ENCODE measurements around the gene RFTN2. TPM values are rescaled to one million over a fixed set of nuclear protein-coding genes. Genes with fewer than 3 reads are reported as not detected.

RFTN2 gene
- total and polyA plus RNA-seq, 9 of the 15 experiments (the other 6 are each of a cell fraction or from before 2014, with no cell fraction given) = 0.01 to 0.11 (median 0.04) TPM; not detected in 6

DNA sequence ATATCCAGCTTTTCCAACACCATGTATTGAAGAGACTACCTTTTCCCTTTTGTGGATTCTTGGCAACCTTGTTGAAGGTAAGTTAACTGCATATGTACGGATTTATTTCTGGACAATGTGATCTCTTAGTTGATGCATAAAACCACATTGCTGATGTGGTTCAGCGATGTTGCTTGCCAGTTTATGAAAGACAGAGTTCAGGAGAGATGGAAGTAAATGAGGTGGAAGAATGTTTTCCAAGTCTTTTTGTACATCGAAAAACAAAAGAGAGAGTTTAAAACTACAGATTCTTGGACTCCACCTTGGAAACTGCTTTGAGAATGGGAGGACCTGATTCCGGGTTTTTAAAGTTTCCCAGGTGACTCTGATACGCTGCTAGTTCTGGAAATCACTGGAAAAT lies 115.7 kb downstream of the RFTN2 start (continued):
- no peak for TF ChIP-seq ASH1L (IDR thresholded peaks at IDR 0.05; ENCODE audit: borderline replicate concordance, low read depth, partially characterized antibody)
- TF ChIP-seq, protein P1, sequence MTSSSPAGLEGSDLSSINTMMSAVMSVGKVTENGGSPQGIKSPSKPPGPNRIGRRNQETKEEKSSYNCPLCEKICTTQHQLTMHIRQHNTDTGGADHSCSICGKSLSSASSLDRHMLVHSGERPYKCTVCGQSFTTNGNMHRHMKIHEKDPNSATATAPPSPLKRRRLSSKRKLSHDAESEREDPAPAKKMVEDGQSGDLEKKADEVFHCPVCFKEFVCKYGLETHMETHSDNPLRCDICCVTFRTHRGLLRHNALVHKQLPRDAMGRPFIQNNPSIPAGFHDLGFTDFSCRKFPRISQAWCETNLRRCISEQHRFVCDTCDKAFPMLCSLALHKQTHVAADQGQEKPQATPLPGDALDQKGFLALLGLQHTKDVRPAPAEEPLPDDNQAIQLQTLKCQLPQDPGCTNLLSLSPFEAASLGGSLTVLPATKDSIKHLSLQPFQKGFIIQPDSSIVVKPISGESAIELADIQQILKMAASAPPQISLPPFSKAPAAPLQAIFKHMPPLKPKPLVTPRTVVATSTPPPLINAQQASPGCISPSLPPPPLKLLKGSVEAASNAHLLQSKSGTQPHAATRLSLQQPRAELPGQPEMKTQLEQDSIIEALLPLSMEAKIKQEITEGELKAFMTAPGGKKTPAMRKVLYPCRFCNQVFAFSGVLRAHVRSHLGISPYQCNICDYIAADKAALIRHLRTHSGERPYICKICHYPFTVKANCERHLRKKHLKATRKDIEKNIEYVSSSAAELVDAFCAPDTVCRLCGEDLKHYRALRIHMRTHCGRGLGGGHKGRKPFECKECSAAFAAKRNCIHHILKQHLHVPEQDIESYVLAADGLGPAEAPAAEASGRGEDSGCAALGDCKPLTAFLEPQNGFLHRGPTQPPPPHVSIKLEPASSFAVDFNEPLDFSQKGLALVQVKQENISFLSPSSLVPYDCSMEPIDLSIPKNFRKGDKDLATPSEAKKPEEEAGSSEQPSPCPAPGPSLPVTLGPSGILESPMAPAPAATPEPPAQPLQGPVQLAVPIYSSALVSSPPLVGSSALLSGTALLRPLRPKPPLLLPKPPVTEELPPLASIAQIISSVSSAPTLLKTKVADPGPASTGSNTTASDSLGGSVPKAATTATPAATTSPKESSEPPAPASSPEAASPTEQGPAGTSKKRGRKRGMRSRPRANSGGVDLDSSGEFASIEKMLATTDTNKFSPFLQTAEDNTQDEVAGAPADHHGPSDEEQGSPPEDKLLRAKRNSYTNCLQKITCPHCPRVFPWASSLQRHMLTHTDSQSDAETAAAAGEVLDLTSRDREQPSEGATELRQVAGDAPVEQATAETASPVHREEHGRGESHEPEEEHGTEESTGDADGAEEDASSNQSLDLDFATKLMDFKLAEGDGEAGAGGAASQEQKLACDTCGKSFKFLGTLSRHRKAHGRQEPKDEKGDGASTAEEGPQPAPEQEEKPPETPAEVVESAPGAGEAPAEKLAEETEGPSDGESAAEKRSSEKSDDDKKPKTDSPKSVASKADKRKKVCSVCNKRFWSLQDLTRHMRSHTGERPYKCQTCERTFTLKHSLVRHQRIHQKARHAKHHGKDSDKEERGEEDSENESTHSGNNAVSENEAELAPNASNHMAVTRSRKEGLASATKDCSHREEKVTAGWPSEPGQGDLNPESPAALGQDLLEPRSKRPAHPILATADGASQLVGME (CRISPR knock-in tag; IDR thresholded peaks at IDR 0.05) = no peak
- TF ChIP-seq TCFL5 (CRISPR knock-in tag; conservative IDR thresholded peaks at IDR 0.05) = no peak
- no peak for TF ChIP-seq ZNF431 (CRISPR knock-in tag; IDR thresholded peaks at IDR 0.05)
- TF ChIP-seq TBP (optimal IDR thresholded peaks at IDR 0.05; ENCODE audit: low read depth, low read length) = no peak
- TF ChIP-seq, protein P2, sequence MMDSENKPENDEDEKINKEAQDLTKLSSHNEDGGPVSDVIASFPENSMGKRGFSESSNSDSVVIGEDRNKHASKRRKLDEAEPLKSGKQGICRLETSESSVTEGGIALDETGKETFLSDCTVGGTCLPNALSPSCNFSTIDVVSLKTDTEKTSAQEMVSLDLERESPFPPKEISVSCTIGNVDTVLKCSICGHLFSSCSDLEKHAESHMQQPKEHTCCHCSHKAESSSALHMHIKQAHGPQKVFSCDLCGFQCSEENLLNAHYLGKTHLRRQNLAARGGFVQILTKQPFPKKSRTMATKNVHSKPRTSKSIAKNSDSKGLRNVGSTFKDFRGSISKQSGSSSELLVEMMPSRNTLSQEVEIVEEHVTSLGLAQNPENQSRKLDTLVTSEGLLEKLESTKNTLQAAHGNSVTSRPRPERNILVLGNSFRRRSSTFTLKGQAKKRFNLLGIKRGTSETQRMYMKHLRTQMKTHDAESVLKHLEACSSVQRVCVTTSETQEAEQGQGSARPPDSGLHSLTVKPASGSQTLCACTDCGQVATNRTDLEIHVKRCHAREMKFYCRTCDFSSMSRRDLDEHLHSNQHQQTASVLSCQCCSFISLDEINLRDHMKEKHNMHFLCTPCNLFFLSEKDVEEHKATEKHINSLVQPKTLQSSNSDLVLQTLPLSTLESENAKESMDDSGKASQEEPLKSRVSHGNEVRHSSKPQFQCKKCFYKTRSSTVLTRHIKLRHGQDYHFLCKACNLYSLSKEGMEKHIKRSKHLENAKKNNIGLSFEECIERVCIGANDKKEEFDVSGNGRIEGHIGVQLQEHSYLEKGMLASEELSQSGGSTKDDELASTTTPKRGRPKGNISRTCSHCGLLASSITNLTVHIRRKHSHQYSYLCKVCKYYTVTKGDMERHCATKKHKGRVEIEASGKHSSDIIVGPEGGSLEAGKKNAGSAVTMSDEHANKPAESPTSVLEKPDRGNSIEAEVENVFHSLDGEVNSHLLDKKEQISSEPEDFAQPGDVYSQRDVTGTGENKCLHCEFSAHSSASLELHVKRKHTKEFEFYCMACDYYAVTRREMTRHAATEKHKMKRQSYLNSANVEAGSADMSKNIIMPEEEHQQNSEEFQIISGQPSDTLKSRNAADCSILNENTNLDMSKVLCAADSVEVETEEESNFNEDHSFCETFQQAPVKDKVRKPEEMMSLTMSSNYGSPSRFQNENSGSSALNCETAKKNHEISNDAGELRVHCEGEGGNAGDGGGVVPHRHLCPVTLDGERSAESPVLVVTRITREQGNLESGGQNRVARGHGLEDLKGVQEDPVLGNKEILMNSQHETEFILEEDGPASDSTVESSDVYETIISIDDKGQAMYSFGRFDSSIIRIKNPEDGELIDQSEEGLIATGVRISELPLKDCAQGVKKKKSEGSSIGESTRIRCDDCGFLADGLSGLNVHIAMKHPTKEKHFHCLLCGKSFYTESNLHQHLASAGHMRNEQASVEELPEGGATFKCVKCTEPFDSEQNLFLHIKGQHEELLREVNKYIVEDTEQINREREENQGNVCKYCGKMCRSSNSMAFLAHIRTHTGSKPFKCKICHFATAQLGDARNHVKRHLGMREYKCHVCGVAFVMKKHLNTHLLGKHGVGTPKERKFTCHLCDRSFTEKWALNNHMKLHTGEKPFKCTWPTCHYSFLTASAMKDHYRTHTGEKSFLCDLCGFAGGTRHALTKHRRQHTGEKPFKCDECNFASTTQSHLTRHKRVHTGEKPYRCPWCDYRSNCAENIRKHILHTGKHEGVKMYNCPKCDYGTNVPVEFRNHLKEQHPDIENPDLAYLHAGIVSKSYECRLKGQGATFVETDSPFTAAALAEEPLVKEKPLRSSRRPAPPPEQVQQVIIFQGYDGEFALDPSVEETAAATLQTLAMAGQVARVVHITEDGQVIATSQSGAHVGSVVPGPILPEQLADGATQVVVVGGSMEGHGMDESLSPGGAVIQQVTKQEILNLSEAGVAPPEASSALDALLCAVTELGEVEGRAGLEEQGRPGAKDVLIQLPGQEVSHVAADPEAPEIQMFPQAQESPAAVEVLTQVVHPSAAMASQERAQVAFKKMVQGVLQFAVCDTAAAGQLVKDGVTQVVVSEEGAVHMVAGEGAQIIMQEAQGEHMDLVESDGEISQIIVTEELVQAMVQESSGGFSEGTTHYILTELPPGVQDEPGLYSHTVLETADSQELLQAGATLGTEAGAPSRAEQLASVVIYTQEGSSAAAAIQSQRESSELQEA (IDR thresholded peaks at IDR 0.05; ENCODE audit: low read depth) = no peak

Data from K562 (cell line).